SK-N-SH treated with all-trans-retinoic acid at 6 μM for 48 hours (cell line): Measurements from ENCODE around the gene SORCS2.

ENCODE experiments used
- ATAC-seq: fragments of 200-7000 bp; cut with Tn5 transposase; 3 replicates; pipeline ENCODE4 v1.9.1; 2020; ENCODE audit warnings: mild to moderate bottlenecking, moderate library complexity
- CSDC2 ChIP-seq: fragments of 250-450 bp; sonication (Bioruptor Pico); IDR thresholded peaks from 2 replicates; pipeline ENCODE4 v1.5.0; 2020; ENCODE audit warnings: mild to moderate bottlenecking, moderate library complexity
- GLIS3 ChIP-seq: fragments of 250-450 bp; sonication (Bioruptor Pico); IDR thresholded peaks from 2 replicates; pipeline ENCODE4 v1.5.0; 2020; ENCODE audit warnings: mild to moderate bottlenecking, moderate library complexity
- ISL1 ChIP-seq: fragments of 250-450 bp; sonication (Bioruptor Pico); IDR thresholded peaks from 2 replicates; pipeline ENCODE4 v2.1.2; 2022; ENCODE audit warnings: mild to moderate bottlenecking, moderate library complexity
- OSR1 ChIP-seq: fragments of 250-450 bp; sonication (Bioruptor Pico); IDR thresholded peaks from 2 replicates; pipeline ENCODE4 v1.8.0; 2022; ENCODE audit warnings: moderate library complexity, mild to moderate bottlenecking, inconsistent platforms
- PPARA ChIP-seq: fragments of 250-450 bp; sonication (Bioruptor Pico); IDR thresholded peaks from 2 replicates; pipeline ENCODE4 v1.5.0; 2020; ENCODE audit warnings: mild to moderate bottlenecking, borderline replicate concordance
- TOX ChIP-seq: fragments of 250-450 bp; sonication (Bioruptor Pico); IDR thresholded peaks from 2 replicates; pipeline ENCODE4 v1.8.0; 2021; ENCODE audit warnings: mild to moderate bottlenecking, moderate library complexity, borderline replicate concordance
- ZFP3 ChIP-seq: fragments of 250-450 bp; sonication (Bioruptor Pico); IDR thresholded peaks from 2 replicates; pipeline ENCODE4 v1.5.0; 2020; ENCODE audit warnings: mild to moderate bottlenecking, moderate library complexity
- ZFP30 ChIP-seq: fragments of 450-650 bp; formaldehyde crosslinking; IDR thresholded peaks from 2 replicates; pipeline ENCODE4 v1.5.0; 2022; ENCODE audit warnings: mild to moderate bottlenecking, moderate library complexity
- ZNF565 ChIP-seq: fragments of 450-650 bp; formaldehyde crosslinking; conservative IDR thresholded peaks from 2 replicates; pipeline ENCODE4 v1.5.0; 2020; ENCODE audit warnings: low read depth, mild to moderate bottlenecking, moderate library complexity
- TF ChIP-seq, protein P1 (sequence below): fragments of 250-450 bp; sonication (Bioruptor Pico); IDR thresholded peaks from 2 replicates; pipeline ENCODE4 v1.5.1; 2021; ENCODE audit warnings: mild to moderate bottlenecking, moderate library complexity
- TF ChIP-seq, protein P2 (sequence below): fragments of 250-450 bp; sonication (Bioruptor Pico); IDR thresholded peaks from 2 replicates; pipeline ENCODE4 v1.8.0; 2020; ENCODE audit warnings: mild to moderate bottlenecking, moderate library complexity, borderline replicate concordance
- TF ChIP-seq, protein P3 (sequence below): fragments of 250-450 bp; sonication (Bioruptor Pico); IDR thresholded peaks from 2 replicates; pipeline ENCODE4 v1.8.0; 2021; ENCODE audit warnings: low read depth, mild to moderate bottlenecking, moderate library complexity, borderline replicate concordance

The SORCS2 gene

DNA sequence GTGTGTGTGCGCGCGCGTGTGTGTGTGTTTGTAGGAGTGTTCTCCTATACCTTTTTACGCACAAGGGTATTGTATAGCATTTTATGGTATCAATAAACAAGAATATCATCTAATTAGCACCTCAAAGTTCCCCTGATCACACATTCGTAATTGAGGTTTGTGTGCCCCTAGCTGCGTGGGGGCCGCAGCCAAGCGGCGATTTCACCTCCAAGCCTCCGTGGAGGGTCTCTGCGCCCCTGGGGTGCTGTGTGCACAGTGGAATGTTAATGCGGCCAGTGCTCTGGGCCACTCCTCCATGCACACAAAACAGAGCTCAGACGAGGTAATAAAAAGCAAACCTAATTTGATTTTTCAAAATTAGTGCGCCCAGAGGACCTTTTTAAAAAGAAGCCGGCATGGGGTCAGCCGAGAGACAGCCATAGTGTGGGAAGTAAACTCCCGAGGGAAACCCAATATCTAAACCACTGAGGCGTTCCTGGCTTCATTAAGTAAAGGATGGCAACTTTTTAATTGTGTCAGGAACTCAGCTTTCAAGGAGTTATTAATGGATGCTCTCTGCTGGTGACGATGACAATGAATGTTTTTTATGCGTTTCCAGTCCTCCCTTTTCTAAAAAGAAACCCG, 110.6 kb downstream of the SORCS2 start:
- no peak for ATAC-seq
- TF ChIP-seq, protein P1, sequence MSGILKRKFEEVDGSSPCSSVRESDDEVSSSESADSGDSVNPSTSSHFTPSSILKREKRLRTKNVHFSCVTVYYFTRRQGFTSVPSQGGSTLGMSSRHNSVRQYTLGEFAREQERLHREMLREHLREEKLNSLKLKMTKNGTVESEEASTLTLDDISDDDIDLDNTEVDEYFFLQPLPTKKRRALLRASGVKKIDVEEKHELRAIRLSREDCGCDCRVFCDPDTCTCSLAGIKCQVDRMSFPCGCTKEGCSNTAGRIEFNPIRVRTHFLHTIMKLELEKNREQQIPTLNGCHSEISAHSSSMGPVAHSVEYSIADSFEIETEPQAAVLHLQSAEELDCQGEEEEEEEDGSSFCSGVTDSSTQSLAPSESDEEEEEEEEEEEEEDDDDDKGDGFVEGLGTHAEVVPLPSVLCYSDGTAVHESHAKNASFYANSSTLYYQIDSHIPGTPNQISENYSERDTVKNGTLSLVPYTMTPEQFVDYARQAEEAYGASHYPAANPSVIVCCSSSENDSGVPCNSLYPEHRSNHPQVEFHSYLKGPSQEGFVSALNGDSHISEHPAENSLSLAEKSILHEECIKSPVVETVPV (CRISPR knock-in tag), result no peak
- TF ChIP-seq ZNF565 (CRISPR knock-in tag), result no peak
- TF ChIP-seq, protein P2, sequence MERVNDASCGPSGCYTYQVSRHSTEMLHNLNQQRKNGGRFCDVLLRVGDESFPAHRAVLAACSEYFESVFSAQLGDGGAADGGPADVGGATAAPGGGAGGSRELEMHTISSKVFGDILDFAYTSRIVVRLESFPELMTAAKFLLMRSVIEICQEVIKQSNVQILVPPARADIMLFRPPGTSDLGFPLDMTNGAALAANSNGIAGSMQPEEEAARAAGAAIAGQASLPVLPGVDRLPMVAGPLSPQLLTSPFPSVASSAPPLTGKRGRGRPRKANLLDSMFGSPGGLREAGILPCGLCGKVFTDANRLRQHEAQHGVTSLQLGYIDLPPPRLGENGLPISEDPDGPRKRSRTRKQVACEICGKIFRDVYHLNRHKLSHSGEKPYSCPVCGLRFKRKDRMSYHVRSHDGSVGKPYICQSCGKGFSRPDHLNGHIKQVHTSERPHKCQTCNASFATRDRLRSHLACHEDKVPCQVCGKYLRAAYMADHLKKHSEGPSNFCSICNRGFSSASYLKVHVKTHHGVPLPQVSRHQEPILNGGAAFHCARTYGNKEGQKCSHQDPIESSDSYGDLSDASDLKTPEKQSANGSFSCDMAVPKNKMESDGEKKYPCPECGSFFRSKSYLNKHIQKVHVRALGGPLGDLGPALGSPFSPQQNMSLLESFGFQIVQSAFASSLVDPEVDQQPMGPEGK, result no peak
- TF ChIP-seq GLIS3 (CRISPR knock-in tag), result no peak
- no peak for TF ChIP-seq OSR1 (CRISPR knock-in tag)
- TF ChIP-seq, all 23 proteins: peak for 0

DNA sequence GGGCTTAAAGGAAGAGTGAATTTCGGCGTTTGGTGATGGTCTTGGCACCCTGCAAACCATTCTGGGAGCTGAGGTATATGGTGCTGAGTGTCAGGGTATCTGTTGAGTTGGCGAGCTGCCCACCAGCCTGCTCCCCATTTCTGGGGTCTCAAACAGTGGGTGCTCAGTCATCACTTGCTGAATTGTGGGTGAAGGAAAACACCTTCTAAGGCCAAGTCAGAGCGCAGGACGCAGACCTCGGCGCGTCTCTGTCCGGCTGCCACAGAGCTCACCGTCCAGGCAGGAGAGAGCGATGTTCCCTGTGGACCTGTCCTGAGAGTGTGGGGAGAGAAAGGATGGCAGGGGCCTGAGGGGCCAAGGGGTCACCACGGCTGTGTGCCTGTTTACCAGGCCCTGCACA, 111.2 kb downstream of the SORCS2 start:
- TF ChIP-seq, protein P3, sequence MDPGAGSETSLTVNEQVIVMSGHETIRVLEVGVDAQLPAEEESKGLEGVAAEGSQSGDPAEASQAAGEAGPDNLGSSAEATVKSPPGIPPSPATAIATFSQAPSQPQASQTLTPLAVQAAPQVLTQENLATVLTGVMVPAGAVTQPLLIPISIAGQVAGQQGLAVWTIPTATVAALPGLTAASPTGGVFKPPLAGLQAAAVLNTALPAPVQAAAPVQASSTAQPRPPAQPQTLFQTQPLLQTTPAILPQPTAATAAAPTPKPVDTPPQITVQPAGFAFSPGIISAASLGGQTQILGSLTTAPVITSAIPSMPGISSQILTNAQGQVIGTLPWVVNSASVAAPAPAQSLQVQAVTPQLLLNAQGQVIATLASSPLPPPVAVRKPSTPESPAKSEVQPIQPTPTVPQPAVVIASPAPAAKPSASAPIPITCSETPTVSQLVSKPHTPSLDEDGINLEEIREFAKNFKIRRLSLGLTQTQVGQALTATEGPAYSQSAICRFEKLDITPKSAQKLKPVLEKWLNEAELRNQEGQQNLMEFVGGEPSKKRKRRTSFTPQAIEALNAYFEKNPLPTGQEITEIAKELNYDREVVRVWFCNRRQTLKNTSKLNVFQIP (CRISPR knock-in tag), result no peak
- TF ChIP-seq CSDC2 (CRISPR knock-in tag), result no peak
- TF ChIP-seq, protein P1 (CRISPR knock-in tag), result no peak
- TF ChIP-seq, protein P2, result no peak
- TF ChIP-seq ZNF565 (CRISPR knock-in tag), result no peak
- ATAC-seq, result no peak

DNA sequence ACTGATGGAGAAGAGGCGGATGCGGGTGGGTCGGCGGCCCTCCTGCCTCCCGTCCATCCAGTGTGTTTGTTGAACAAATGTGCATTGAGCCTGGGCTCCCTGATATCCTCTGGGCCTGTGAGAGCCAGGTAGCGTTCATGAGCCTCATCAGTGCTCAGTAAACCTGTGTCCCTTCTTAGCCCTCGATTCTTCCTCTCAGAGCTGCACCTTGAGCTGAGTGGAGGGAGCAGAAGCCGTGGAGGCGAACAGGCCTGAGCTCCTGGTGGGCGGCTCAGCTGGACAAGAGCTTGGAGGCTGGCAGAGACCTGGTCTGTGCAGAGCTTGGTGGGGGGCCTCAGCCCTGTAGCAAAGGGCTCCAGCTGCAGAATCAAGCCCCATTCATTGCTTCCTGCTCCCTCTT, 112.1 kb downstream of the SORCS2 start:
- no peak for ATAC-seq
- TF ChIP-seq TOX (CRISPR knock-in tag) (no peak), PPARA (no peak), ISL1 (CRISPR knock-in tag) (no peak)
- TF ChIP-seq, protein P1 (CRISPR knock-in tag), result no peak
- TF ChIP-seq, protein P3 (CRISPR knock-in tag), result no peak

DNA sequence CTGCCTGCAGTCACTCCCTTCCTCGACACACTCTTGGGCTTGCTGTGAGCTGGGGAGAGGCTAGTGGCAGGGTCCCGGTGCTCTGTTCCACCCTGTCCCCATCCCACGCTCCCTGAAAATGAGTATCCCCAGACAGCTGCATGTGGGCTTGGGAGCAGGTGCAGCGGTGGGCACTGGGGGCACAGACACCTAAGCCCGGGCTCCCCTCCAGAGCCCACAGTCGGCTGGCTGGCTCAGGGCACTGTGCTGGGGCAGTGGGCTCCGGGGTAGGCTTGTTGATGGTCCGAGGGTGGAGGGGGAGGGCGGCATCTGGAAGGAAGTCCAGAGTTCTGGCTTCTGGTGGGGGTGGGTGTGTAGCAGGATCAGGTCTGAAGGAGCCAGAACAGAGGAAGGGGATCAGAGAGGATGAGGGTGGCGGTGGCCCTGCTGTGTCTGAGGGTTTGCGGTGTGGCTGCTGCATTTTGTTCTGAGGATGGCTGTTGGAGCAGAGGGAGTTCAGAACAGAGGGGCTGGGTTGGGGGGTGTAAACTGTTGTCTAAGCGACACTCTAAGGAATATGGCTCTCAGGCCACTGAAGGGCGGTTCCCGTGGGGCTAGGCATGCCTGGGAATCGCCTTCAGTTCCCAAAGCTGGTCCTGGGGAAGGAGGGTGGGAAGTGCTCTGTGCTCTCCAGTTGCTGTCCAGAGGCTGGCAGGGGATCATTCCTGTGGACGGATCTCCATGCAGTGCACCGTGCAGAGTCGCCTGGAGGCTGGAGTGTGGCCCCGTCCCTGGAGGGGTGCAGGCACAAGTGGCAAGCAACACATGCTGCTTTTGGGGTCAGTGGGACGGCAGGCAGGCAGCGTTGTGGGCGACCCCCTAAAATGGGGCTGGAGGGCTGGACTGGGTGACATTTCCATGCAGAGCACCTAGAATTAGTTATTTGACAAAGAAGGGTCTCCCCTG, 114.0 kb downstream of the SORCS2 start:
- no peak for ATAC-seq
- TF ChIP-seq ZFP30 (CRISPR knock-in tag) (no peak), OSR1 (CRISPR knock-in tag) (no peak), ZFP3 (CRISPR knock-in tag) (no peak)
- TF ChIP-seq, protein P1 (CRISPR knock-in tag), result no peak
- TF ChIP-seq, protein P2, result no peak
- TF ChIP-seq, all 23 proteins: peak for 0
